Amniotic stem cell (primary cell): ENCODE measurements around the gene TXLNG.

Experiments
- DNase-seq: peaks from one replicate; lab custom pipeline; 2025; lab: John Stamatoyannopoulos, UW

TXLNG gene

GRCh38 chrX:16874458-16875095 lies 88.3 kb downstream of the TXLNG start:
- no peak for DNase-seq

GRCh38 chrX:16876696-16877095 lies 90.4 kb downstream of the TXLNG start:
- no peak for DNase-seq

- DNase-seq, result no peak
Measured at GRCh38 chrX:16882169-16882568, 95.9 kb downstream of the TXLNG start.

- peak; percentile 11 for DNase-seq
Measured at GRCh38 chrX:16882702-16883486, 96.6 kb downstream of the TXLNG start.

- no peak for DNase-seq
Measured at GRCh38 chrX:16883487-16883804, 97.2 kb downstream of the TXLNG start.

- DNase-seq, result no peak
Measured at GRCh38 chrX:16885628-16886027, 99.4 kb downstream of the TXLNG start.

- peak; percentile 79 for DNase-seq
Measured at GRCh38 chrX:16892504-16893362, 106.5 kb downstream of the TXLNG start.
